HG03103 (cell line): Measurements from ENCODE around the gene UNC45A.

Experiments
- ATAC-seq: cut with Tn5 transposase; IDR thresholded peaks from one replicate; pipeline ENCODE4 v1.9.1; 2021; ENCODE audit warnings: low read depth; ENCODE audit not compliant: unreplicated experiment

Gene UNC45A

GRCh38 chr15:90959028-90959595 lies 24.0 kb downstream of the UNC45A start:
- ATAC-seq: no peak

GRCh38 chr15:90959894-90960293 lies 24.8 kb downstream of the UNC45A start:
- ATAC-seq: no peak

GRCh38 chr15:90960298-90961091 lies 25.4 kb downstream of the UNC45A start:
- ATAC-seq: no peak

GRCh38 chr15:90962021-90962420 lies 26.9 kb downstream of the UNC45A start:
- no peak for ATAC-seq

- no peak for ATAC-seq
Observed at GRCh38 chr15:90966262-90966661, 31.2 kb downstream of the UNC45A start.

- ATAC-seq: no peak
Observed at GRCh38 chr15:90967206-90967605, 32.1 kb downstream of the UNC45A start.

GRCh38 chr15:90968434-90968833 lies 33.3 kb downstream of the UNC45A start:
- ATAC-seq: no peak

GRCh38 chr15:90970274-90970673 lies 35.2 kb downstream of the UNC45A start:
- ATAC-seq: no peak

GRCh38 chr15:90972133-90972532 lies 37.0 kb downstream of the UNC45A start:
- ATAC-seq: no peak

GRCh38 chr15:90974216-90974615 lies 39.1 kb downstream of the UNC45A start:
- ATAC-seq: no peak

GRCh38 chr15:90979582-90979981 lies 44.5 kb downstream of the UNC45A start:
- no peak for ATAC-seq

GRCh38 chr15:90981681-90982080 lies 46.6 kb downstream of the UNC45A start:
- peak; percentile 76 for ATAC-seq

GRCh38 chr15:90982135-90982534 lies 47.0 kb downstream of the UNC45A start:
- peak; percentile 34 for ATAC-seq

GRCh38 chr15:90986790-90987507 lies 51.9 kb downstream of the UNC45A start:
- peak; percentile 64 for ATAC-seq

- no peak for ATAC-seq
Observed at GRCh38 chr15:90987561-90988141, 52.6 kb downstream of the UNC45A start.

- ATAC-seq: no peak
Observed at GRCh38 chr15:90988296-90988695, 53.2 kb downstream of the UNC45A start.

GRCh38 chr15:90989040-90989768 lies 54.1 kb downstream of the UNC45A start:
- ATAC-seq: no peak

GRCh38 chr15:90990446-90990845 lies 55.4 kb downstream of the UNC45A start:
- ATAC-seq: no peak

GRCh38 chr15:90991587-90992285 lies 56.7 kb downstream of the UNC45A start:
- ATAC-seq: no peak

- ATAC-seq: peak; percentile 1
Observed at GRCh38 chr15:90994059-90994416, 59.0 kb downstream of the UNC45A start.
